Measurements from ENCODE around the gene GBGT1. TPM values are rescaled to one million over a fixed set of nuclear protein-coding genes. Genes with fewer than 3 reads are reported as not detected.

The GBGT1 gene
- total RNA-seq, 1 donor from 2014 or later, result 26.5 TPM

GRCh38 chr9:133113949-133114885 lies 49.5 kb downstream of the GBGT1 start:
- no peak for DNase-seq (ENCODE audit: low spot score)

GRCh38 chr9:133113163-133113948 lies 50.4 kb downstream of the GBGT1 start:
- DNase-seq (ENCODE audit: low spot score), result peak; percentile 71

GRCh38 chr9:133112663-133113026 lies 51.1 kb downstream of the GBGT1 start:
- peak; percentile 62 for DNase-seq (ENCODE audit: low spot score)

- DNase-seq (ENCODE audit: low spot score), result no peak
These were observed 51.7 kb downstream of the GBGT1 start for GRCh38 chr9:133111808-133112662.

- no peak for DNase-seq (ENCODE audit: low spot score)
These were observed 53.6 kb downstream of the GBGT1 start for GRCh38 chr9:133109931-133110650.

GRCh38 chr9:133108794-133109641 lies 54.7 kb downstream of the GBGT1 start:
- no peak for DNase-seq (ENCODE audit: low spot score)

GRCh38 chr9:133107961-133108793 lies 55.5 kb downstream of the GBGT1 start:
- DNase-seq (ENCODE audit: low spot score), result no peak

GRCh38 chr9:133107245-133107722 lies 56.4 kb downstream of the GBGT1 start:
- no peak for DNase-seq (ENCODE audit: low spot score)

GRCh38 chr9:133106511-133107244 lies 57.0 kb downstream of the GBGT1 start:
- DNase-seq (ENCODE audit: low spot score), result no peak

- no peak for DNase-seq (ENCODE audit: low spot score)
These were observed 58.3 kb downstream of the GBGT1 start for GRCh38 chr9:133105461-133105770.

- no peak for DNase-seq (ENCODE audit: low spot score)
These were observed 58.8 kb downstream of the GBGT1 start for GRCh38 chr9:133104718-133105460.

GRCh38 chr9:133103987-133104505 lies 59.7 kb downstream of the GBGT1 start:
- no peak for DNase-seq (ENCODE audit: low spot score)

- DNase-seq (ENCODE audit: low spot score), result peak; percentile 63
These were observed 60.3 kb downstream of the GBGT1 start for GRCh38 chr9:133103183-133103986.
